GM12878 (cell line): Measurements from ENCODE around the gene RAB7B. TPM values are rescaled to one million over a fixed set of nuclear protein-coding genes. Genes with fewer than 3 reads are reported as not detected.

Source experiments
- BHLHE40 ChIP-seq, 2 experiments: fragments of 450-650 bp in 1 of 2; IDR thresholded peaks; 2 replicates each; pipeline ENCODE4 v1.6.1; 2011 to 2017; ENCODE audit warnings: low read depth in 2 of 2, borderline replicate concordance in 1 of 2, improper control_type of control experiment in 1 of 2, low read length in 1 of 2, mild to moderate bottlenecking in 1 of 2
- KAT2A ChIP-seq: conservative IDR thresholded peaks from 2 replicates; pipeline ENCODE4 v1.6.1; 2011; ENCODE audit warnings: low read depth, low read length; ENCODE audit not compliant: control insufficient read depth
- polyA plus RNA-seq, 11 experiments: library from polyadenylated mRNA; depleted of rRNA in 4 of 11; unstranded in 6 of 11; stranded (reverse) in 5 of 11; fragments of >200 nt; fragmentation: Nextera tagmentation in 4 of 11; fragmentation: Illumina TruSeq in 1 of 11; extraction: Ambion mirVana in 4 of 11; extraction: Trizol in 1 of 11; gene quantifications; 1 replicate in 1 of 11; 2 replicates in 10 of 11; pipeline versions ENCODE4 v1.2.1 to v1.2.3, GENCODE V29; 2011 to 2016; ENCODE audit warnings: inconsistent platforms in 2 of 11, missing spikeins in 2 of 11, low read depth in 1 of 11
- total RNA-seq, 4 experiments: library from RNA; depleted of rRNA in 3 of 4; stranded (reverse); fragments of >200 nt in 3 of 4; fragmentation: Illumina TruSeq in 1 of 4; extraction: Trizol in 1 of 4; gene quantifications; 2 replicates each; pipeline versions ENCODE4 v1.2.1 to v1.2.3, GENCODE V29; 2013 to 2021
- TF ChIP-seq, protein P1 (sequence below): fragments of 450-650 bp; IDR thresholded peaks from 2 replicates; pipeline ENCODE4 v1.6.1; 2017; ENCODE audit warnings: mild to moderate bottlenecking, moderate library complexity
- TF ChIP-seq, protein P2 (sequence below), 3 experiments: IDR thresholded peaks in 2 of 3; conservative IDR thresholded peaks in 1 of 3; 2 replicates each; pipeline ENCODE4 v1.5.1; 2011; ENCODE audit warnings: low read depth in 3 of 3, low read length in 3 of 3, mild to moderate bottlenecking in 3 of 3, control low read depth in 2 of 3, moderate library complexity in 2 of 3, inconsistent platforms in 1 of 3, mixed read lengths in 1 of 3; ENCODE audit not compliant: control insufficient read depth in 2 of 3, insufficient read depth in 1 of 3; ENCODE audit errors: extremely low read depth in 1 of 3
- TF ChIP-seq, protein P3 (sequence below): fragments of 450-650 bp; IDR thresholded peaks from 2 replicates; pipeline ENCODE4 v1.6.1; 2018; ENCODE audit warnings: mild to moderate bottlenecking, low read depth, moderate library complexity; ENCODE audit not compliant: partially characterized antibody

The RAB7B gene
- total and polyA plus RNA-seq, 10 of the 15 experiments (the other 5 are each of a cell fraction or from before 2014, with no cell fraction given), result 0.09 TPM; not detected in 9

DNA sequence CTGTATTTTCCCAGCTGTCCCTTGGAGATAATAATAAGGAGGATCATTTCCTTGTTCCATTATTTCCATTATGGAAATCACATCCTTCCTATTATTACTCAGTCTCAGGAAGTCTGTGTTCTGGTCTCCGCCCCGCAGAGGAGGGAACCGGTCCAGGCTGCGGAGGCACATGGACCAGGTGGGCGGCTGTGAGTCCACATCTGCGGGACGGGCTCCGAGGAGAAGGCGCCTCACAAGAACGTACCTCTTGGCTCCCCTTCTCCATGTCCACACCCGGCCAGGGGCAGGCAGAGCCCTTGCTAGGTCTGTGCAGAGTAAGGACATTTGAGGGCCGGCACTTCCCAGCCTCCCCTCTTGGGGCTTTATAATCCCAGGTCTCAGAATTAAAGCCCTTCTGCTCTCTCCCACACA lies 14.6 kb downstream of the RAB7B start (continued):
- TF ChIP-seq, protein P1, sequence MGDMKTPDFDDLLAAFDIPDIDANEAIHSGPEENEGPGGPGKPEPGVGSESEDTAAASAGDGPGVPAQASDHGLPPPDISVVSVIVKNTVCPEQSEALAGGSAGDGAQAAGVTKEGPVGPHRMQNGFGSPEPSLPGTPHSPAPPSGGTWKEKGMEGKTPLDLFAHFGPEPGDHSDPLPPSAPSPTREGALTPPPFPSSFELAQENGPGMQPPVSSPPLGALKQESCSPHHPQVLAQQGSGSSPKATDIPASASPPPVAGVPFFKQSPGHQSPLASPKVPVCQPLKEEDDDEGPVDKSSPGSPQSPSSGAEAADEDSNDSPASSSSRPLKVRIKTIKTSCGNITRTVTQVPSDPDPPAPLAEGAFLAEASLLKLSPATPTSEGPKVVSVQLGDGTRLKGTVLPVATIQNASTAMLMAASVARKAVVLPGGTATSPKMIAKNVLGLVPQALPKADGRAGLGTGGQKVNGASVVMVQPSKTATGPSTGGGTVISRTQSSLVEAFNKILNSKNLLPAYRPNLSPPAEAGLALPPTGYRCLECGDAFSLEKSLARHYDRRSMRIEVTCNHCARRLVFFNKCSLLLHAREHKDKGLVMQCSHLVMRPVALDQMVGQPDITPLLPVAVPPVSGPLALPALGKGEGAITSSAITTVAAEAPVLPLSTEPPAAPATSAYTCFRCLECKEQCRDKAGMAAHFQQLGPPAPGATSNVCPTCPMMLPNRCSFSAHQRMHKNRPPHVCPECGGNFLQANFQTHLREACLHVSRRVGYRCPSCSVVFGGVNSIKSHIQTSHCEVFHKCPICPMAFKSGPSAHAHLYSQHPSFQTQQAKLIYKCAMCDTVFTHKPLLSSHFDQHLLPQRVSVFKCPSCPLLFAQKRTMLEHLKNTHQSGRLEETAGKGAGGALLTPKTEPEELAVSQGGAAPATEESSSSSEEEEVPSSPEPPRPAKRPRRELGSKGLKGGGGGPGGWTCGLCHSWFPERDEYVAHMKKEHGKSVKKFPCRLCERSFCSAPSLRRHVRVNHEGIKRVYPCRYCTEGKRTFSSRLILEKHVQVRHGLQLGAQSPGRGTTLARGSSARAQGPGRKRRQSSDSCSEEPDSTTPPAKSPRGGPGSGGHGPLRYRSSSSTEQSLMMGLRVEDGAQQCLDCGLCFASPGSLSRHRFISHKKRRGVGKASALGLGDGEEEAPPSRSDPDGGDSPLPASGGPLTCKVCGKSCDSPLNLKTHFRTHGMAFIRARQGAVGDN, result no peak
- no peak for TF ChIP-seq KAT2A
- TF ChIP-seq, protein P2, sequence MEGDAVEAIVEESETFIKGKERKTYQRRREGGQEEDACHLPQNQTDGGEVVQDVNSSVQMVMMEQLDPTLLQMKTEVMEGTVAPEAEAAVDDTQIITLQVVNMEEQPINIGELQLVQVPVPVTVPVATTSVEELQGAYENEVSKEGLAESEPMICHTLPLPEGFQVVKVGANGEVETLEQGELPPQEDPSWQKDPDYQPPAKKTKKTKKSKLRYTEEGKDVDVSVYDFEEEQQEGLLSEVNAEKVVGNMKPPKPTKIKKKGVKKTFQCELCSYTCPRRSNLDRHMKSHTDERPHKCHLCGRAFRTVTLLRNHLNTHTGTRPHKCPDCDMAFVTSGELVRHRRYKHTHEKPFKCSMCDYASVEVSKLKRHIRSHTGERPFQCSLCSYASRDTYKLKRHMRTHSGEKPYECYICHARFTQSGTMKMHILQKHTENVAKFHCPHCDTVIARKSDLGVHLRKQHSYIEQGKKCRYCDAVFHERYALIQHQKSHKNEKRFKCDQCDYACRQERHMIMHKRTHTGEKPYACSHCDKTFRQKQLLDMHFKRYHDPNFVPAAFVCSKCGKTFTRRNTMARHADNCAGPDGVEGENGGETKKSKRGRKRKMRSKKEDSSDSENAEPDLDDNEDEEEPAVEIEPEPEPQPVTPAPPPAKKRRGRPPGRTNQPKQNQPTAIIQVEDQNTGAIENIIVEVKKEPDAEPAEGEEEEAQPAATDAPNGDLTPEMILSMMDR (IDR thresholded peaks at IDR 0.05 in 2 of 3, conservative IDR thresholded peaks at IDR 0.05 in 1 of 3; ENCODE audit: control insufficient read depth in 2 of 3, extremely low read depth in 1 of 3, insufficient read depth in 1 of 3, low read depth in 3 of 3, low read length in 3 of 3), result no peak
- no peak for TF ChIP-seq BHLHE40 (IDR thresholded peaks at IDR 0.05; ENCODE audit: borderline replicate concordance in 1 of 2, low read depth in 2 of 2, low read length in 1 of 2)
- TF ChIP-seq, protein P3, sequence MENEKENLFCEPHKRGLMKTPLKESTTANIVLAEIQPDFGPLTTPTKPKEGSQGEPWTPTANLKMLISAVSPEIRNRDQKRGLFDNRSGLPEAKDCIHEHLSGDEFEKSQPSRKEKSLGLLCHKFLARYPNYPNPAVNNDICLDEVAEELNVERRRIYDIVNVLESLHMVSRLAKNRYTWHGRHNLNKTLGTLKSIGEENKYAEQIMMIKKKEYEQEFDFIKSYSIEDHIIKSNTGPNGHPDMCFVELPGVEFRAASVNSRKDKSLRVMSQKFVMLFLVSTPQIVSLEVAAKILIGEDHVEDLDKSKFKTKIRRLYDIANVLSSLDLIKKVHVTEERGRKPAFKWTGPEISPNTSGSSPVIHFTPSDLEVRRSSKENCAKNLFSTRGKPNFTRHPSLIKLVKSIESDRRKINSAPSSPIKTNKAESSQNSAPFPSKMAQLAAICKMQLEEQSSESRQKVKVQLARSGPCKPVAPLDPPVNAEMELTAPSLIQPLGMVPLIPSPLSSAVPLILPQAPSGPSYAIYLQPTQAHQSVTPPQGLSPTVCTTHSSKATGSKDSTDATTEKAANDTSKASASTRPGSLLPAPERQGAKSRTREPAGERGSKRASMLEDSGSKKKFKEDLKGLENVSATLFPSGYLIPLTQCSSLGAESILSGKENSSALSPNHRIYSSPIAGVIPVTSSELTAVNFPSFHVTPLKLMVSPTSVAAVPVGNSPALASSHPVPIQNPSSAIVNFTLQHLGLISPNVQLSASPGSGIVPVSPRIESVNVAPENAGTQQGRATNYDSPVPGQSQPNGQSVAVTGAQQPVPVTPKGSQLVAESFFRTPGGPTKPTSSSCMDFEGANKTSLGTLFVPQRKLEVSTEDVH, result no peak
